H9 (cell line): ENCODE measurements around the gene OR2AG2. TPM values are rescaled to one million over a fixed set of nuclear protein-coding genes. Genes with fewer than 3 reads are reported as not detected.

Source experiments
- DNase-seq: peaks from one replicate; pipeline ENCODE4 v3.0.0-alpha.2; 2017
- H2AFZ ChIP-seq: one replicate; pipeline ENCODE4 v1.6.1; 2013; ENCODE audit warnings: mild to moderate bottlenecking, low read length, control low read depth, moderate library complexity
- H2AK5ac ChIP-seq: 2 replicates; pipeline ENCODE4 v1.6.1; 2013; ENCODE audit warnings: low read length, control low read depth, mixed read lengths; ENCODE audit not compliant: insufficient read length
- H2BK120ac ChIP-seq: one replicate; pipeline ENCODE4 v1.6.1; 2013; ENCODE audit warnings: low read depth, mild to moderate bottlenecking, low read length, control low read depth, inconsistent platforms; ENCODE audit not compliant: poor library complexity, severe bottlenecking
- H2BK12ac ChIP-seq: 2 replicates; pipeline ENCODE4 v1.6.1; 2013; ENCODE audit warnings: low read length, control low read depth, mixed read lengths, low read depth; ENCODE audit not compliant: insufficient read length
- H2BK15ac ChIP-seq: 2 replicates; pipeline ENCODE4 v1.6.1; 2013; ENCODE audit warnings: low read depth, low read length, control low read depth
- H2BK20ac ChIP-seq: one replicate; pipeline ENCODE4 v1.6.1; 2013; ENCODE audit warnings: low read depth, mild to moderate bottlenecking, low read length, control low read depth, inconsistent platforms; ENCODE audit not compliant: poor library complexity, severe bottlenecking
- H2BK5ac ChIP-seq: 2 replicates; pipeline ENCODE4 v1.6.1; 2013; ENCODE audit warnings: low read length, control low read depth, mixed read lengths; ENCODE audit not compliant: insufficient read length
- H3K14ac ChIP-seq: 2 replicates; pipeline ENCODE4 v1.6.1; 2013; ENCODE audit warnings: low read length, control low read depth; ENCODE audit not compliant: insufficient read depth
- H3K18ac ChIP-seq: 2 replicates; pipeline ENCODE4 v1.6.1; 2013; ENCODE audit warnings: low read depth, mild to moderate bottlenecking, mixed read lengths, low read length, control low read depth; ENCODE audit not compliant: insufficient read length
- H3K23ac ChIP-seq: 2 replicates; pipeline ENCODE4 v1.6.1; 2013; ENCODE audit warnings: low read length, control low read depth, mixed read lengths, low read depth; ENCODE audit not compliant: insufficient read length
- H3K23me2 ChIP-seq: 2 replicates; pipeline ENCODE4 v1.6.1; 2013; ENCODE audit warnings: low read depth, mild to moderate bottlenecking, mixed read lengths, low read length, control low read depth; ENCODE audit not compliant: insufficient read length, poor library complexity, severe bottlenecking
- H3K27ac ChIP-seq: 2 replicates; pipeline ENCODE4 v1.5.1; 2013; ENCODE audit warnings: low read length, control low read depth, mixed read lengths, low read depth; ENCODE audit not compliant: insufficient read length
- H3K27me3 ChIP-seq: 2 replicates; pipeline ENCODE4 v1.6.1; 2013; ENCODE audit warnings: low read length, control low read depth, inconsistent platforms; ENCODE audit not compliant: insufficient read depth
- H3K4ac ChIP-seq: 2 replicates; pipeline ENCODE4 v1.6.1; 2013; ENCODE audit warnings: low read depth, mild to moderate bottlenecking, control low read depth, inconsistent platforms, low read length, moderate library complexity
- H3K4me1 ChIP-seq: 2 replicates; pipeline ENCODE4 v1.6.1; 2013; ENCODE audit warnings: low read length, control low read depth, inconsistent platforms; ENCODE audit not compliant: insufficient read depth
- H3K4me2 ChIP-seq: 2 replicates; pipeline ENCODE4 v1.6.1; 2013; ENCODE audit warnings: low read length, control low read depth, mixed read lengths; ENCODE audit not compliant: insufficient read length, insufficient read depth
- H3K56ac ChIP-seq: 2 replicates; pipeline ENCODE4 v1.6.1; 2013; ENCODE audit warnings: low read depth, mild to moderate bottlenecking, mixed read lengths, low read length, control low read depth; ENCODE audit not compliant: insufficient read length
- H3K79me1 ChIP-seq: 2 replicates; pipeline ENCODE4 v1.6.1; 2013; ENCODE audit warnings: low read depth, mild to moderate bottlenecking, moderate library complexity, low read length, control low read depth, inconsistent platforms; ENCODE audit not compliant: insufficient read depth, poor library complexity, severe bottlenecking
- H3K79me2 ChIP-seq: 2 replicates; pipeline ENCODE4 v1.6.1; 2013; ENCODE audit warnings: low read length, control low read depth, inconsistent platforms; ENCODE audit not compliant: insufficient read depth
- H3K9ac ChIP-seq: 2 replicates; pipeline ENCODE4 v1.6.1; 2013; ENCODE audit warnings: low read length, control low read depth, mixed read lengths; ENCODE audit not compliant: insufficient read length; ENCODE audit errors: extremely low read depth
- H3K9me3 ChIP-seq: one replicate; pipeline ENCODE4 v1.6.1; 2013; ENCODE audit warnings: low read depth, low read length, inconsistent platforms; ENCODE audit not compliant: control insufficient read depth
- H3T11ph ChIP-seq: one replicate; pipeline ENCODE4 v1.6.1; 2013; ENCODE audit warnings: mild to moderate bottlenecking, low read length, control low read depth, inconsistent platforms
- H4K20me1 ChIP-seq: one replicate; pipeline ENCODE4 v1.6.1; 2013; ENCODE audit not compliant: control insufficient read depth, insufficient read length, insufficient read depth
- H4K5ac ChIP-seq: 2 replicates; pipeline ENCODE4 v1.6.1; 2013; ENCODE audit warnings: low read depth, mild to moderate bottlenecking, mixed read lengths, low read length, control low read depth; ENCODE audit not compliant: insufficient read length
- H4K8ac ChIP-seq: replicated peaks from 2 replicates; pipeline ENCODE4 v1.6.1; 2013; ENCODE audit warnings: low read length, control low read depth, mixed read lengths, low read depth; ENCODE audit not compliant: insufficient read length
- H4K91ac ChIP-seq: 2 replicates; pipeline ENCODE4 v1.6.1; 2013; ENCODE audit warnings: low read depth, mild to moderate bottlenecking, moderate library complexity, mixed read lengths, low read length, control low read depth; ENCODE audit not compliant: insufficient read length
- H3K27ac Mint-ChIP-seq, 3 experiments: 2 replicates in 2 of 3; 3 replicates in 1 of 3; pipeline ENCODE4 v1.8.0; 2020 to 2021; ENCODE audit warnings: mixed read lengths in 3 of 3, mild to moderate bottlenecking in 1 of 3, moderate library complexity in 1 of 3
- H3K27me3 Mint-ChIP-seq: 2 replicates; pipeline ENCODE4 v1.8.0; 2021; ENCODE audit warnings: low read depth, mild to moderate bottlenecking, moderate library complexity, mixed read lengths
- H3K36me3 Mint-ChIP-seq, 3 experiments: 2 replicates in 2 of 3; 3 replicates in 1 of 3; pipeline ENCODE4 v1.8.0; 2020 to 2021; ENCODE audit warnings: low read depth in 3 of 3, mixed read lengths in 3 of 3; ENCODE audit not compliant: insufficient read depth in 1 of 3
- H3K4me1 Mint-ChIP-seq, 2 experiments: 2 replicates each; pipeline ENCODE4 v1.8.0; 2020; ENCODE audit warnings: mixed read lengths in 2 of 2
- H3K4me3 Mint-ChIP-seq, 2 experiments: 2 replicates in 1 of 2; 3 replicates in 1 of 2; pipeline ENCODE4 v1.8.0; 2020 to 2021; ENCODE audit warnings: mild to moderate bottlenecking in 2 of 2, mixed read lengths in 2 of 2, moderate library complexity in 1 of 2
- H3K9me3 Mint-ChIP-seq, 2 experiments: 2 replicates in 1 of 2; 3 replicates in 1 of 2; pipeline ENCODE4 v1.8.0; 2020; ENCODE audit warnings: mild to moderate bottlenecking in 2 of 2, mixed read lengths in 2 of 2, moderate library complexity in 1 of 2
- WGBS: extraction: QIAGEN DNeasy Blood & Tissue Kit; methylation state at CpG from one replicate; pipeline ENCODE4 v1.1.7; 2013; ENCODE audit warnings: missing lambda C conversion rate, low lambda C conversion rate, mixed read lengths; ENCODE audit not compliant: insufficient read length; ENCODE audit errors: extremely low coverage; 5-methylcytosine and 5-hydroxymethylcytosine counted together
- total RNA-seq: library from RNA; stranded (reverse); gene quantifications from 2 replicates; pipeline ENCODE4 v1.2.1, GENCODE V29; 2021
- TF ChIP-seq, protein P1 (sequence below): fragments of 200-600 bp; sonication (generic); conservative IDR thresholded peaks from 3 replicates; pipeline ENCODE4 v1.8.0; 2021; ENCODE audit warnings: antibody characterized with exemption, mild to moderate bottlenecking

Gene OR2AG2
- total RNA-seq, 1 experiment from 2014 or later = 0.33 TPM

DNA sequence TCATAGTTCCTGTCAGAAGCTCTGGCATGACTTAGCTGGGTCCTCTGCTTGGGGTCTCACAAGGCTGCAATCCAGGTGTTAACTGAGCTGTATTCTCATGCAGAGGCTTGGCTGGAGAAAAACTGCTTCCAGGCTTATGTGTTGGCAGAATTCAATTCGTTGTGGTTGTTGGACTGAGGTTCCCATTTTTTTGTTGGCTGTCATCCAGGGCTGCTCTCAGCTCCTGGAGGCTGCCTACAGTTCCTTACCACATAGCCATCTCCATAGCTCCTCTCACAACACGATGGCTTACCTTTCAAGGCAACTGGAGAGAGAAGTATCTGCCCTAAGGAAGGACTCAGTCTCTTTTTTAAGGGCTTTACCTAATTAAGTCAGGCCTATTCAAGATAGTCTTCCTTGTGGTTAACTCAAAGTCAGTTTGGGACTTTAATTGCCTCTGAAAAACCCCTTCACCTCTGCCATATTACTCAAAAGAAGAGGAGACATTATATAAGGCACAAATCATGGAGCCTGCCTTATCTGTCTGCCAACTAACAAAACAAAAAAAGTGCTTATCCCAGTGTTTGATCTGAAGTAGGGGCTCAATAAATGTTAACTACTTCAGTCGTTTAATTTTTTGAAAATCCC, 35.2 kb downstream of the OR2AG2 start:
- Histone ChIP-seq H2BK5ac (no peak overlapping the region), H3K23me2 (no peaks in the 10 kb centered on the region), H3K9ac (no peak overlapping the region), H4K20me1 (no peaks in the 10 kb centered on the region), H4K91ac (no peak overlapping the region), H3K23ac (no peak overlapping the region), H3K79me1 (no peaks in the 10 kb centered on the region), H3K27ac (no peak overlapping the region), H3K18ac (no peak overlapping the region), H3K4me1 (no peaks in the 10 kb centered on the region), H4K5ac (no peak overlapping the region), H2BK12ac (no peak overlapping the region), H3T11ph (no peak overlapping the region), H3K56ac (no peak overlapping the region), H3K27me3 (no peaks in the 10 kb centered on the region), H2BK120ac (no peak overlapping the region), H3K14ac (no peak overlapping the region), H2BK20ac (no peak overlapping the region), H3K4me2 (no peak overlapping the region), H2BK15ac (no peak overlapping the region), H4K8ac (no peak overlapping the region), H3K9me3 (no peaks in the 10 kb centered on the region), H3K4ac (no peak overlapping the region), H2AK5ac (no peak overlapping the region), H2AFZ (no peak overlapping the region), H3K79me2 (no peaks in the 10 kb centered on the region)
- Mint-ChIP-seq H3K4me1 (no peaks in the 10 kb centered on the region), H3K36me3 (no peaks in the 10 kb centered on the region), H3K27ac (no peak overlapping the region), H3K27me3 (peaks cover 2% of the 10 kb centered on the region), H3K4me3 (no peak overlapping the region), H3K9me3 (no peaks in the 10 kb centered on the region; a peak in 1 of 5 replicates)
- WGBS = no CpG with 5 or more reads among the region's 3 CpGs
- TF ChIP-seq, protein P1, sequence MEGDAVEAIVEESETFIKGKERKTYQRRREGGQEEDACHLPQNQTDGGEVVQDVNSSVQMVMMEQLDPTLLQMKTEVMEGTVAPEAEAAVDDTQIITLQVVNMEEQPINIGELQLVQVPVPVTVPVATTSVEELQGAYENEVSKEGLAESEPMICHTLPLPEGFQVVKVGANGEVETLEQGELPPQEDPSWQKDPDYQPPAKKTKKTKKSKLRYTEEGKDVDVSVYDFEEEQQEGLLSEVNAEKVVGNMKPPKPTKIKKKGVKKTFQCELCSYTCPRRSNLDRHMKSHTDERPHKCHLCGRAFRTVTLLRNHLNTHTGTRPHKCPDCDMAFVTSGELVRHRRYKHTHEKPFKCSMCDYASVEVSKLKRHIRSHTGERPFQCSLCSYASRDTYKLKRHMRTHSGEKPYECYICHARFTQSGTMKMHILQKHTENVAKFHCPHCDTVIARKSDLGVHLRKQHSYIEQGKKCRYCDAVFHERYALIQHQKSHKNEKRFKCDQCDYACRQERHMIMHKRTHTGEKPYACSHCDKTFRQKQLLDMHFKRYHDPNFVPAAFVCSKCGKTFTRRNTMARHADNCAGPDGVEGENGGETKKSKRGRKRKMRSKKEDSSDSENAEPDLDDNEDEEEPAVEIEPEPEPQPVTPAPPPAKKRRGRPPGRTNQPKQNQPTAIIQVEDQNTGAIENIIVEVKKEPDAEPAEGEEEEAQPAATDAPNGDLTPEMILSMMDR = no peak
- no peak for DNase-seq
